Lower leg skin (tissue), 3 donors: ENCODE data around the gene SNX30.

Source experiments
- CTCF ChIP-seq, 3 donors: fragments of 450-650 bp; IDR thresholded peaks; one replicate each; pipeline ENCODE4 v1.5.1; 2016; ENCODE audit warnings: antibody characterized with exemption in 3 of 3, mild to moderate bottlenecking in 3 of 3, moderate library complexity in 2 of 3
- POLR2A ChIP-seq, 2 donors: fragments of 450-650 bp; IDR thresholded peaks; one replicate each; pipeline ENCODE4 v1.6.1; 2016 to 2017; ENCODE audit warnings: antibody characterized with exemption in 2 of 2, mild to moderate bottlenecking in 1 of 2, moderate library complexity in 1 of 2

GRCh38 chr9:112785986-112786385 is 35.4 kb downstream of the SNX30 start:
- no peak for TF ChIP-seq CTCF (IDR thresholded peaks at IDR 0.05)
- no peak for TF ChIP-seq POLR2A (IDR thresholded peaks at IDR 0.05)
